ENCODE data around the gene SLC16A14. TPM values are rescaled to one million over a fixed set of nuclear protein-coding genes. Genes with fewer than 3 reads are reported as not detected.

SLC16A14 gene
- polyA plus RNA-seq, 1 of the 3 experiments (the other 2 are of a cell fraction) = 0.90 TPM

- Histone ChIP-seq H4K20me1 (ENCODE audit: insufficient read depth) (no peaks in the 10 kb centered on the region), H3K27ac (ENCODE audit: low read depth in 2 of 2, low read length in 1 of 2) (no peak overlapping the region), H3K27me3 (ENCODE audit: insufficient read depth) (no peaks in the 10 kb centered on the region; the same call in 1 of the 2 replicates), H3K36me3 (replicated peaks in 1 of 2; ENCODE audit: control insufficient read depth in 1 of 2, insufficient read depth in 2 of 2, low read length in 1 of 2) (no peaks in the 10 kb centered on the region), H3K9me2 (no peaks in the 10 kb centered on the region), H3K9me3 (no peaks in the 10 kb centered on the region), H3K4me3 (ENCODE audit: low read depth in 2 of 2, low read length in 1 of 2) (no peak overlapping the region), H3K79me2 (ENCODE audit: insufficient read depth) (no peaks in the 10 kb centered on the region), H3K4me1 (ENCODE audit: control insufficient read depth in 1 of 2, insufficient read depth in 2 of 2, low read depth in 1 of 2, low read length in 1 of 2) (no peaks in the 10 kb centered on the region), H3K4me2 (no peak overlapping the region), H3F3A (replicated peaks; ENCODE audit: insufficient read depth) (no peaks in the 10 kb centered on the region), H2AFZ (ENCODE audit: low read depth) (no peak overlapping the region), H3K9ac (no peak overlapping the region)
- no peak for DNase-seq
- ChIA-PET POLR2A (no interaction called here), CTCF (no interaction called here)
- 23% methylated on average over 2 of the region's 2 CpGs for WGBS (ENCODE audit: low lambda C conversion rate)
- TF ChIP-seq USF2 (IDR thresholded peaks at IDR 0.05; ENCODE audit: borderline replicate concordance, low read depth, low read length) (no peak), NRF1 (IDR thresholded peaks at IDR 0.05; ENCODE audit: low read depth, low read length) (no peak), ZBTB33 (IDR thresholded peaks at IDR 0.05; ENCODE audit: borderline replicate concordance, low read depth) (no peak), ELF1 (IDR thresholded peaks at IDR 0.05) (no peak), MXI1 (IDR thresholded peaks at IDR 0.05; ENCODE audit: low read depth, low read length) (no peak), POLR2AphosphoS5 (IDR thresholded peaks at IDR 0.05; ENCODE audit: low read depth, low read length) (no peak), RXRA (IDR thresholded peaks at IDR 0.05; ENCODE audit: borderline replicate concordance, low read depth) (no peak), MAX (IDR thresholded peaks at IDR 0.05; ENCODE audit: low read depth) (no peak), NFIC (IDR thresholded peaks at IDR 0.05; ENCODE audit: borderline replicate concordance) (no peak), GATA2 (CRISPR knock-in tag; IDR thresholded peaks at IDR 0.05) (no peak), CHD2 (IDR thresholded peaks at IDR 0.05; ENCODE audit: low read length, partially characterized antibody) (no peak), YY1 (IDR thresholded peaks at IDR 0.05; ENCODE audit: low read depth) (no peak), EP300 (IDR thresholded peaks at IDR 0.05; ENCODE audit: borderline replicate concordance in 1 of 2, low read depth in 1 of 2, low read length in 1 of 2) (no peak), PBX3 (IDR thresholded peaks at IDR 0.05) (no peak), TAF1 (IDR thresholded peaks at IDR 0.05; ENCODE audit: borderline replicate concordance, low read depth, low read length) (no peak), EZH2phosphoT487 (IDR thresholded peaks at IDR 0.05; ENCODE audit: borderline replicate concordance, low read depth) (no peak), GABPA (IDR thresholded peaks at IDR 0.05; ENCODE audit: low read depth) (no peak)
These were observed 22.2 kb upstream of the SLC16A14 start for GRCh38 chr2:230090967-230091366.

Measured in SK-N-SH (cell line).